Brain microvascular endothelial cell (primary cell): Measurements from ENCODE around the gene SAMD13.

Source experiments
- DNase-seq: peaks from one replicate; pipeline ENCODE4 v3.0.0-alpha.2; 2020
- H3K27ac ChIP-seq: fragments of 250-450 bp; sonication (Bioruptor Pico); 2 replicates; pipeline ENCODE4 v1.5.1; 2020; ENCODE audit warnings: mild to moderate bottlenecking, moderate library complexity
- H3K27me3 ChIP-seq: fragments of 250-450 bp; sonication (Bioruptor Pico); replicated peaks from 2 replicates; pipeline ENCODE4 v1.5.1; 2020; ENCODE audit warnings: mild to moderate bottlenecking
- H3K36me3 ChIP-seq: fragments of 250-450 bp; sonication (Bioruptor Pico); replicated peaks from 2 replicates; pipeline ENCODE4 v1.5.1; 2020; ENCODE audit warnings: mild to moderate bottlenecking
- H3K4me3 ChIP-seq: 2 replicates; pipeline ENCODE4 v1.5.1; 2011; ENCODE audit warnings: low read depth, mild to moderate bottlenecking, control low read depth, low read length, moderate library complexity
- CTCF ChIP-seq: IDR thresholded peaks from 2 replicates; pipeline ENCODE4 v1.5.1; 2011; ENCODE audit warnings: low read depth, mild to moderate bottlenecking, moderate library complexity, low read length, control low read depth, inconsistent platforms; ENCODE audit errors: missing control alignments
- in situ Hi-C: cut with HindIII; loops from 2 replicates; pipeline ENCODE4 v1.10.0; 2017; ENCODE audit warnings: low sequenced_read_pairs, low pct_ligation_motif_present

Gene SAMD13

GRCh38 chr1:84301785-84302385 lies 377 bp downstream of the SAMD13 start:
- Histone ChIP-seq H3K4me3 (no peak overlapping the region), H3K27ac (no peak overlapping the region), H3K27me3 (no peaks in the 10 kb centered on the region), H3K36me3 (no peaks in the 10 kb centered on the region)
- DNase-seq: no peak
- in situ Hi-C loops: no loop called here
- TF ChIP-seq CTCF: no peak

- DNase-seq: no peak
- peak overlapping the region; percentile 46 for H3K4me3 ChIP-seq
- in situ Hi-C loops: no loop called here
These were observed 1.9 kb downstream of the SAMD13 start for GRCh38 chr1:84303314-84303830.

GRCh38 chr1:84307398-84307797 lies 5.9 kb downstream of the SAMD13 start:
- in situ Hi-C loops: no loop called here
- no peak for TF ChIP-seq CTCF
- H3K27me3 ChIP-seq: no peaks in the 10 kb centered on the region
- DNase-seq: no peak
- no peaks in the 10 kb centered on the region for H3K36me3 ChIP-seq
- no peak overlapping the region for H3K27ac ChIP-seq
- H3K4me3 ChIP-seq: no peak overlapping the region

More at GRCh38 chr1:84303314-84303830, 1.9 kb downstream of the SAMD13 start:
- no peaks in the 10 kb centered on the region for H3K27me3 ChIP-seq
- no peak for TF ChIP-seq CTCF
- H3K27ac ChIP-seq: peak overlapping the region; percentile 42
- no peaks in the 10 kb centered on the region for H3K36me3 ChIP-seq

DNA sequence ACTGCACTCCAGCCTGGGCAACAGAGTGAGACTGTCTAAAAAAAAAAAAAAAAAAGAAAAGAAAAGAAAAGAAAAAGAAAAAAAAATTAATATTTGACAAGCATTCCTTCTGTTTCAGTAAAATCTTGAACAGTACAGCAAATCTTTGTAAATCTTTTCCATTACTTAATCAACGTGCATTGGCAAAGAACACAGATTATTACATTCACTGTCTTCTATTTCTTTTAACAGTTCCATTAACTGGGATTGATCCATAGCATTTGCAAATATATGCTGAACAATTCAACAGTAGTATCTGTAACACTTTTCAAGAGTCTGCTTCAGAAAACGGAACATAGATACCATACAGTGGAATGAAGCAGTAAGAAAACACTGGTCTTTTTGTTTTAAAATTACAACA lies 9.8 kb downstream of the SAMD13 start:
- no peak overlapping the region for H3K27ac ChIP-seq
- H3K4me3 ChIP-seq: no peak overlapping the region
- no peaks in the 10 kb centered on the region for H3K36me3 ChIP-seq
- no peak for TF ChIP-seq CTCF
- in situ Hi-C loops: no loop called here
- H3K27me3 ChIP-seq: no peaks in the 10 kb centered on the region
- no peak for DNase-seq

- Histone ChIP-seq H3K27ac (no peak overlapping the region), H3K27me3 (no peaks in the 10 kb centered on the region), H3K36me3 (no peaks in the 10 kb centered on the region), H3K4me3 (no peak overlapping the region)
- in situ Hi-C loops: no loop called here
- no peak for TF ChIP-seq CTCF
- DNase-seq: no peak
These were observed 18.2 kb downstream of the SAMD13 start for GRCh38 chr1:84319662-84320061.

GRCh38 chr1:84327830-84328229 lies 26.3 kb downstream of the SAMD13 start:
- in situ Hi-C loops: no loop called here
- no peak for TF ChIP-seq CTCF
- Histone ChIP-seq H3K27me3 (no peaks in the 10 kb centered on the region), H3K4me3 (no peak overlapping the region), H3K36me3 (no peaks in the 10 kb centered on the region), H3K27ac (no peak overlapping the region)
- DNase-seq: no peak
